Chondrocyte (in vitro differentiated cells): ENCODE data around the gene HMCES. TPM values are rescaled to one million over a fixed set of nuclear protein-coding genes. Genes with fewer than 3 reads are reported as not detected.

Experiments used
- DNase-seq: peaks from one replicate; pipeline ENCODE4 v3.0.0; 2021; ENCODE audit warnings: mixed read lengths, low spot score
- H3K27ac Mint-ChIP-seq: one replicate; pipeline ENCODE4 v1.8.0; 2021; ENCODE audit warnings: mild to moderate bottlenecking, moderate library complexity, mixed read lengths; ENCODE audit not compliant: unreplicated experiment
- H3K27me3 Mint-ChIP-seq: 2 replicates; pipeline ENCODE4 v1.8.0; 2021; ENCODE audit warnings: low read depth, mixed read lengths
- H3K36me3 Mint-ChIP-seq: 2 replicates; pipeline ENCODE4 v1.8.0; 2021; ENCODE audit warnings: low read depth, mixed read lengths
- H3K4me1 Mint-ChIP-seq: 2 replicates; pipeline ENCODE4 v1.8.0; 2021; ENCODE audit warnings: low read depth, mild to moderate bottlenecking, mixed read lengths
- H3K4me3 Mint-ChIP-seq: one replicate; pipeline ENCODE4 v1.8.0; 2021; ENCODE audit warnings: mild to moderate bottlenecking, moderate library complexity, mixed read lengths; ENCODE audit not compliant: unreplicated experiment
- H3K9me3 Mint-ChIP-seq: 2 replicates; pipeline ENCODE4 v1.8.0; 2021; ENCODE audit warnings: low read depth, mixed read lengths
- total RNA-seq: library from RNA; stranded (reverse); gene quantifications from 3 replicates; pipeline ENCODE4 v1.2.1, GENCODE V29; 2021
- TF ChIP-seq, protein P1 (sequence below): fragments of 200-600 bp; sonication (generic); IDR thresholded peaks from 2 replicates; pipeline ENCODE4 v1.5.0; 2021; ENCODE audit warnings: antibody characterized with exemption, mild to moderate bottlenecking, moderate library complexity

The HMCES gene
- total RNA-seq, 1 donor from 2014 or later: 25.9 TPM

DNA sequence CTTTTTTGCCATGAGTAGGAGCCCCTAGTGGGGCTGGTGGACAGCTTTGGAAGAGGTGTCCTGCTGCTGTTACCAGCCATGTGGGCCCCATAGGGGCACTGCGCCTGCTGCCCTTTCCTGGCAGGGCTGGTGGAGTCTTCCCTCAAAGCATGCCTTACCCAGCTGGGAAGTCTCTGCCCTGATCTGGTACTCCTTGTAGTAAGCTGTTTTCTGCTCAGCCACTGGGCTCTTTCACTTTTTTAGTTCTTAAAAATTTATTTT, 26.2 kb downstream of the HMCES start:
- peaks cover 12% of the 10 kb centered on the region for H3K36me3 Mint-ChIP-seq
- no peaks in the 10 kb centered on the region for H3K9me3 Mint-ChIP-seq
- peaks cover 36% of the 10 kb centered on the region for H3K4me1 Mint-ChIP-seq
- no peak overlapping the region for H3K4me3 Mint-ChIP-seq
- H3K27ac Mint-ChIP-seq: peak overlapping the region; percentile 73
- no peak for DNase-seq
- no peaks in the 10 kb centered on the region for H3K27me3 Mint-ChIP-seq
- TF ChIP-seq, protein P1, sequence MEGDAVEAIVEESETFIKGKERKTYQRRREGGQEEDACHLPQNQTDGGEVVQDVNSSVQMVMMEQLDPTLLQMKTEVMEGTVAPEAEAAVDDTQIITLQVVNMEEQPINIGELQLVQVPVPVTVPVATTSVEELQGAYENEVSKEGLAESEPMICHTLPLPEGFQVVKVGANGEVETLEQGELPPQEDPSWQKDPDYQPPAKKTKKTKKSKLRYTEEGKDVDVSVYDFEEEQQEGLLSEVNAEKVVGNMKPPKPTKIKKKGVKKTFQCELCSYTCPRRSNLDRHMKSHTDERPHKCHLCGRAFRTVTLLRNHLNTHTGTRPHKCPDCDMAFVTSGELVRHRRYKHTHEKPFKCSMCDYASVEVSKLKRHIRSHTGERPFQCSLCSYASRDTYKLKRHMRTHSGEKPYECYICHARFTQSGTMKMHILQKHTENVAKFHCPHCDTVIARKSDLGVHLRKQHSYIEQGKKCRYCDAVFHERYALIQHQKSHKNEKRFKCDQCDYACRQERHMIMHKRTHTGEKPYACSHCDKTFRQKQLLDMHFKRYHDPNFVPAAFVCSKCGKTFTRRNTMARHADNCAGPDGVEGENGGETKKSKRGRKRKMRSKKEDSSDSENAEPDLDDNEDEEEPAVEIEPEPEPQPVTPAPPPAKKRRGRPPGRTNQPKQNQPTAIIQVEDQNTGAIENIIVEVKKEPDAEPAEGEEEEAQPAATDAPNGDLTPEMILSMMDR: no peak

DNA sequence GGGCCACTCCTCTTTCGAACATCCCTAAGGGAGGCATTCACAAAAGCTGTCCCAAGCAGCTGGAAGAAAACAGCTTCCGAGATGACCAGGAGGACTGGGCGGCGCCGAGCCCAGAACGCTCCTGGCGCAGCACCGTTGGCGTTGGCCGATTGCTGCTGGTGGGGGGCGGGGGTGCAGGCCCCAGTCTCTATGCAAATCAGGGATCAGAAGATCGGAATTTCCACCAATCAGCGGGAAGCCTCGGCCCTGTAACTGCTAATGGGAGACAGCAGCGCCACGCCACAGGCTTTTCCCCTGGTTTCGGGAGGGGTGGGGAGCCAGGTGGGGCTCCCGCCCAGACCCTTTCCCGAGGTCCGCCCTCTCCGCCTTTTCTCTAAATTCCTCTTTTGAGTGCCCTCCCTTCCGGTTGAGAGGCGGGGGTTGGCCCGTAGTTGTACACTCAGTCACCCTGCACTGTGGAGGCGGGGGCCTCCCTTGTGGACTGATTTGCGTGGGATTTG, 27.0 kb downstream of the HMCES start:
- DNase-seq: no peak
- Mint-ChIP-seq H3K9me3 (no peaks in the 10 kb centered on the region), H3K36me3 (peaks cover 12% of the 10 kb centered on the region), H3K4me1 (peaks cover 36% of the 10 kb centered on the region), H3K4me3 (peak overlapping the region; percentile 48), H3K27ac (peak overlapping the region; percentile 49), H3K27me3 (no peaks in the 10 kb centered on the region)
- TF ChIP-seq, protein P1: no peak

DNA sequence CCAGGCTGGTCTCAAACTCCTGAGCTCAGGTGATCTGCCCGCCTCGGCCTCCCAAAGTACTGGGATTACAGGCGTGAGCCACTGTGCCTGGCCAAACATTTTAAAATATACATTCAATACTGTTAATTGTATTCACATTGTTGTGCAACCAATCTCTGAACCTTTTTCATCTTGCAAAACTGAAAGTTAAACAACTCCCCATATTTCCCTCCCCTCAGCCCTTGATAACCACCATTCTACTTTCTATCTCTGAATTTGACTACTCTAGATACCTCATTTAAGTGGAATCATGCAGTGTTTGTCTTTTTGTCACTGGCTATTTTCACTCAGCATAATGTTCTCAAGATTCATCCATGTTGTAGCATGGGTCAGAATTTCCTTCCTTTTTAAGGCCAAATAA, 30.0 kb downstream of the HMCES start:
- H3K9me3 Mint-ChIP-seq: no peaks in the 10 kb centered on the region
- no peaks in the 10 kb centered on the region for H3K27me3 Mint-ChIP-seq
- no peak overlapping the region for H3K4me3 Mint-ChIP-seq
- TF ChIP-seq, protein P1: no peak
- peaks cover 24% of the 10 kb centered on the region for H3K4me1 Mint-ChIP-seq
- no peak for DNase-seq
- H3K27ac Mint-ChIP-seq: no peak overlapping the region
- peaks cover 4% of the 10 kb centered on the region for H3K36me3 Mint-ChIP-seq

DNA sequence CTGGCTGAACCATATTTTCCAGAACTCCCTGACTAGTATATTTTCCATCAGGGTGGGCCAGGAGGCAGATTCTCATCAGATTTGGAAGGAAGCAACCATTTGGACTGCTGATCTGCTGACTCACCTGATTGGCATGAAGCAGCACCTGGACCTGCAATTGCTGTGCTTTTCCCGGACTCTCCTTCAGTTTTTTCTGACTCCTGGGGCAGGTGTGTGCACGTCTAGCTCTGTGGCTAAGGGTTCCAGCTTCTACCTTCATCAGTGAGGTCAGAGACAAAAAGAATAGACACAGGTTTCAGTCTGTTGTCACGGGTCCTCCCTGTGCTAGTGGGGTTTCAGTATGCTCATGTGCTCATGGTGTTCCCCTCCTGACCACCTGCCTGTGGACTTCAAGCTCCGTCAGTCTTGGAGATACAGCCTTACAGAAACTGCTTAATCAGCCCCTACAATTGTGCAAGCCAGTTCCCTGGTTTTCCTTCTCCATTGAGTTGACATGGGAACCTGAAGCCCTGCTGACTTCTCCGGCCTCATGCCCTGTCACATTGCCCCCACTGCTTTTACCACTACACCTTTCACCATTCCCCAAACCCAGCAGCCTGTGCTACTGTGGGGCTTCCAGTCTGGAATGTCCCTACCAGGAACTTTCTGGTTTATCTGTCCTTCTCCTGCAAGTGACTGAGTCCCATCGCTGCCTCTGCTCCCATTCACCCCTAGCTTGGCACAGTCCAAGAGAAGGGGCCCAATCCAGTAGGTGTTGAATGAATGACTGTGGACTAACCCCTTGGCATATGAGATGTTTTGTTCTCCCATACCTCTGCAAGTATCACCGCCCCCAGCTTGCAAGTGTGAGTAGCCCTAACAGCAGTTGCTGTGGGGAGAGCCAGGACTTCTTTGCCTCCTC, 31.7 kb downstream of the HMCES start:
- DNase-seq: no peak
- Mint-ChIP-seq H3K36me3 (no peaks in the 10 kb centered on the region), H3K4me3 (no peak overlapping the region), H3K27me3 (no peaks in the 10 kb centered on the region), H3K4me1 (peaks cover 14% of the 10 kb centered on the region), H3K9me3 (no peaks in the 10 kb centered on the region), H3K27ac (no peak overlapping the region)
- TF ChIP-seq, protein P1: no peak

DNA sequence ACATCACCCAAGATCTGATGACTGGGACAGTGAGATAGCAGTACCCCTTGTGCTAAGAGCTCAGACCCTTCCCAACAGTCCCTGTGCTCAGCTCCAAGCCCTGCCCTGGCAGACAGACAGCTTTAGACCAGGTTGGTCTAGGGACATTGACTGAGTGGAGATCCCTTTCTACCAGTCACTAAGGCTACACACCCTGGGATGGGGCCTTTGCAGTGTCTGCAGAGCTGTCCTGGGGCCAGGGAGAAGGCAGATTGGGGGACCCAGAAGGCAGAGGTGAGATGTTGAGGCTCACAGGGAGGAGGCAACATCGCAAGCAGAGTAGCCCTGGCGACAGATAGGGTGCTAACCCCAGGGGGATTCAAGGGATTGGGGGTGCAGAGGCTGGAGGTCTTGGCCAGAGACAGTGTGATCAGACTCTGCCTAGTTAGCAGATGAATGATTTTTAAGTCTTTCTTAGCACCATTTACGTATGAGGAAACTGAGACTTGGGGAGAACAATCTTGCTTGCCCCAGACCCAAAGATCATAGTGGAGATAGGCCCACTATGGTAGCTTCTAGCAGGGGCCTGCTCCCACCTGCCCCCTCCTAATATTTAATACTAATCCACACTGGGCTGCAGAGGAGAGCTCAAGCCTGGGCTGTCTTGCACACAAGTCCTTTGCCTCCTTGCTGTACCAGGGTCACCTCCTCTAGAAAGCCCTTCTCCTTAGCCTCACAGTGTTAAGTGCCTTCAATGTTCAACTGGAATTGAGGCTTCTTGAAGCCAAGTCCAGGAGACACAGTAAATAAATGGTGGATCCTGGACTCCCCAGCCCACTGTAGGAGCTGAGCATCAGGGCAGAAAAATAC, 32.6 kb downstream of the HMCES start:
- Mint-ChIP-seq H3K9me3 (no peaks in the 10 kb centered on the region), H3K27ac (no peak overlapping the region), H3K36me3 (no peaks in the 10 kb centered on the region), H3K27me3 (no peaks in the 10 kb centered on the region), H3K4me3 (no peak overlapping the region), H3K4me1 (peaks cover 5% of the 10 kb centered on the region)
- TF ChIP-seq, protein P1: no peak
- no peak for DNase-seq
